Stimulated activated naive CD8-positive, alpha-beta T cell treated with anti-CD3 and anti-CD28 coated beads, Interleukin-15, Interleukin-2, amounts not matched to agents 100 ng/mL and 50 ng/mL, for 24 hours (primary cell): ENCODE measurements around the gene WDR55.
"Not testable (repeated sequence)": the region's sequence is repeated elsewhere in the genome, so short reads cannot be mapped to it uniquely, and the experiment has no call there.

ENCODE experiments used
- H3K27ac Mint-ChIP-seq: one replicate; pipeline ENCODE4 v1.8.0; 2021; ENCODE audit warnings: mild to moderate bottlenecking, mixed read lengths
- H3K27me3 Mint-ChIP-seq: one replicate; pipeline ENCODE4 v1.8.0; 2021; ENCODE audit warnings: mixed read lengths
- H3K36me3 Mint-ChIP-seq: one replicate; pipeline ENCODE4 v1.8.0; 2021; ENCODE audit warnings: low read depth, mixed read lengths
- H3K4me1 Mint-ChIP-seq: one replicate; pipeline ENCODE4 v1.8.0; 2021; ENCODE audit warnings: low read depth, mixed read lengths
- H3K4me3 Mint-ChIP-seq: one replicate; pipeline ENCODE4 v1.8.0; 2021; ENCODE audit warnings: mild to moderate bottlenecking, mixed read lengths
- H3K9me3 Mint-ChIP-seq: one replicate; pipeline ENCODE4 v1.8.0; 2021; ENCODE audit warnings: mixed read lengths

The WDR55 gene

GRCh38 chr5:140673187-140673976, 8.7 kb downstream of the WDR55 start, which contains the start of gene DND1:
Gene DND1 (minus strand): TSS chr5:140673576. CDS start chr5:140673542, 34 bp downstream.
- peaks cover 4% of the 10 kb centered on the region for H3K4me1 Mint-ChIP-seq
- H3K4me3 Mint-ChIP-seq: no peak within 1 kb of the TSS
- peak within 1 kb of the TSS; percentile 31 for H3K27ac Mint-ChIP-seq
- no peaks in the 10 kb centered on the region for H3K9me3 Mint-ChIP-seq
- no peaks in the 10 kb centered on the region for H3K27me3 Mint-ChIP-seq
- H3K36me3 Mint-ChIP-seq: peaks cover 67% of the 10 kb centered on the region

GRCh38 chr5:140674211-140674610, 9.5 kb downstream of the WDR55 start:
- H3K4me3 Mint-ChIP-seq: no peak overlapping the region
- peaks cover 62% of the 10 kb centered on the region for H3K36me3 Mint-ChIP-seq
- H3K9me3 Mint-ChIP-seq: no peaks in the 10 kb centered on the region
- no peaks in the 10 kb centered on the region for H3K27me3 Mint-ChIP-seq
- no peaks in the 10 kb centered on the region for H3K4me1 Mint-ChIP-seq
- no peak overlapping the region for H3K27ac Mint-ChIP-seq

GRCh38 chr5:140674629-140675028, 9.9 kb downstream of the WDR55 start:
- Mint-ChIP-seq H3K4me3 (no peak overlapping the region), H3K27ac (no peak overlapping the region), H3K36me3 (peaks cover 62% of the 10 kb centered on the region), H3K4me1 (no peaks in the 10 kb centered on the region), H3K27me3 (no peaks in the 10 kb centered on the region), H3K9me3 (no peaks in the 10 kb centered on the region)

GRCh38 chr5:140677947-140678346, 13.2 kb downstream of the WDR55 start:
- Mint-ChIP-seq H3K27ac (no peak overlapping the region), H3K36me3 (peaks cover 70% of the 10 kb centered on the region), H3K9me3 (no peaks in the 10 kb centered on the region), H3K4me3 (no peak overlapping the region), H3K27me3 (no peaks in the 10 kb centered on the region), H3K4me1 (no peaks in the 10 kb centered on the region)

DNA sequence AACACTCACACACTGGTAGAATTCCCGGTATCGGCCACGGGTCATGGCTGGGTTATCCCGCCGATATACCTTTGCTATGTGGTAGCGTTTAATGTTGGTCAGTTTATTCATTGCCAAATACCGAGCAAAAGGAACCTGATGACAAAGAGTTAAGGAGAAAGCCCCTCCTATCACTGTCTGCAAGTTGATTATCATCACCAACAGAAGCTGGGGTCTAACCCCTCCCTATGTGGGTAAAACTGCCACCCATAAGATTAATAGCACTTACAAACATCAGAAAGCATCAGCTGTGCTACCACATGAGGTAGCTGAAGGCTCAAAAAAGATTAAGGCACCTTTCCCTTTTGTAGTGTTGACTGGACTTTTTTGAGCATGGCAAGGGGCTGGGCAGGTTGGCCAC, 14.3 kb downstream of the WDR55 start:
- H3K4me3 Mint-ChIP-seq: no peak overlapping the region
- H3K9me3 Mint-ChIP-seq: no peaks in the 10 kb centered on the region
- H3K27me3 Mint-ChIP-seq: no peaks in the 10 kb centered on the region
- H3K36me3 Mint-ChIP-seq: peaks cover 71% of the 10 kb centered on the region
- no peak overlapping the region for H3K27ac Mint-ChIP-seq
- no peaks in the 10 kb centered on the region for H3K4me1 Mint-ChIP-seq

GRCh38 chr5:140690376-140690932, 25.8 kb downstream of the WDR55 start:
- no peaks in the 10 kb centered on the region for H3K9me3 Mint-ChIP-seq
- peaks cover 53% of the 10 kb centered on the region for H3K4me1 Mint-ChIP-seq
- H3K4me3 Mint-ChIP-seq: peak overlapping the region; percentile 97
- H3K36me3 Mint-ChIP-seq: peaks cover 41% of the 10 kb centered on the region
- H3K27ac Mint-ChIP-seq: peak overlapping the region; percentile 93
- H3K27me3 Mint-ChIP-seq: no peaks in the 10 kb centered on the region

- no peaks in the 10 kb centered on the region for H3K27me3 Mint-ChIP-seq
Measured at GRCh38 chr5:140690941-140691924, 26.5 kb downstream of the WDR55 start, which contains the start of the genes HARS1 and HARS2. Gene HARS1 (minus strand): TSS chr5:140691370. CDS start chr5:140691304, 66 bp downstream. Gene HARS2 (plus strand): TSS chr5:140691455. CDS start chr5:140691649, 194 bp downstream.

DNA sequence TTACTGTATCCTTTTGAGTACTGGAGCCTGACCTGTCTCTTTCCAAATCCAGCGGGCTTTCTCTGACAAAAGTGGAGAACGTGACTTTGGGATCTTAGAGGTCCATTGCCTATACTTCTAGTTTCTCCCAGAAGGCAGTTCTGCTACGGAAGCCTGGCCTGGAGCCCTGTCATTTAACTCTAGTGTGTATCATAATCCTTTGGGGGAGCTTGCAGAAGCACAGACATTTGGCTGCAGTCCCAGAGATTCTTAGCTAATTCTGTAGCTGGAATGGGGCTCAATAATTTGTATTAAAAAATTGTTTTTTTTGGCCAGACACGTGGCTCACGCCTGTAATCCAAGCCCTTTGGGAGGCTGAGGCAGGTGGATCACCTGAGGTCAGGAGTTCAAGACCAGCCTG, 29.6 kb downstream of the WDR55 start:
- H3K27ac Mint-ChIP-seq: no peak overlapping the region
- no peaks in the 10 kb centered on the region for H3K9me3 Mint-ChIP-seq
- peaks cover 48% of the 10 kb centered on the region for H3K4me1 Mint-ChIP-seq
- no peak overlapping the region for H3K4me3 Mint-ChIP-seq
- peaks cover 61% of the 10 kb centered on the region for H3K36me3 Mint-ChIP-seq
- no peaks in the 10 kb centered on the region for H3K27me3 Mint-ChIP-seq

More at GRCh38 chr5:140690941-140691924, 26.5 kb downstream of the WDR55 start, which contains the start of the genes HARS1 and HARS2:
- Mint-ChIP-seq H3K4me1 (peaks cover 60% of the 10 kb centered on the region), H3K36me3 (peaks cover 48% of the 10 kb centered on the region), H3K9me3 (no peaks in the 10 kb centered on the region), H3K4me3 (peak within 1 kb of the TSS; percentile 97), H3K27ac (peak within 1 kb of the TSS; percentile 93)

DNA sequence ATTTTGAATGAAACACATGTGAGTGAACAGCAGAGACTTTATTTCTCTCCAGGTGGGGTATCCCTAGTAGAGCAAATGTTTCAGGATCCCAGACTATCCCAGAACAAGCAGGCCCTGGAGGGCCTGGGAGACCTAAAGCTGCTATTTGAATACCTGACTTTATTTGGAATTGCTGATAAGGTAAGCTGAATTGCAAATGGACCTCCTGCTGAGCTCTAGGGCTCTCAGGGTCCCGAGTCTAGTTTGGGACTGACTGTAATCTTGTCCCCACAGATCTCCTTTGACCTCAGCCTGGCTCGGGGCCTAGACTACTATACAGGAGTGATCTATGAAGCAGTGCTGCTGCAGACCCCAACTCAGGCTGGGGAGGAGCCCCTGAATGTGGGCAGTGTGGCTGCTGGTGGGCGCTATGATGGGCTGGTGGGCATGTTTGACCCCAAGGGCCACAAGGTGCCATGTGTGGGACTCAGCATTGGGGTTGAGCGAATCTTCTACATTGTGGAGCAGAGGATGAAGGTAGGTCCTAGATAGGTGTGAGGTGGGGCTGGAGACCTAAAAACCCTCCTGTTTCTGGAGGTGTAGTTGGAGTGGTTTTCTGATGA, 32.3 kb downstream of the WDR55 start:
- no peaks in the 10 kb centered on the region for H3K9me3 Mint-ChIP-seq
- peaks cover 79% of the 10 kb centered on the region for H3K36me3 Mint-ChIP-seq

GRCh38 chr5:140700177-140701144, 35.8 kb downstream of the WDR55 start, which contains the start of gene ZMAT2:
Gene ZMAT2 (plus strand): TSS chr5:140700447. CDS start chr5:140700461, 14 bp downstream.
- H3K27me3 Mint-ChIP-seq: no peaks in the 10 kb centered on the region
- no peaks in the 10 kb centered on the region for H3K9me3 Mint-ChIP-seq
- peaks cover 35% of the 10 kb centered on the region for H3K4me1 Mint-ChIP-seq
- peak within 1 kb of the TSS; percentile 95 for H3K4me3 Mint-ChIP-seq
- H3K36me3 Mint-ChIP-seq: peaks cover 83% of the 10 kb centered on the region
- H3K27ac Mint-ChIP-seq: peak within 1 kb of the TSS; percentile 93

More for the DNA sequence above, 32.3 kb downstream of the WDR55 start:
- H3K27me3 Mint-ChIP-seq: no peaks in the 10 kb centered on the region
- peaks cover 49% of the 10 kb centered on the region for H3K4me1 Mint-ChIP-seq
- no peak overlapping the region for H3K27ac Mint-ChIP-seq
- no peak overlapping the region for H3K4me3 Mint-ChIP-seq

GRCh38 chr5:140707812-140708211, 43.1 kb downstream of the WDR55 start:
- no peak overlapping the region for H3K27ac Mint-ChIP-seq
- H3K4me1 Mint-ChIP-seq: peaks cover 22% of the 10 kb centered on the region
- H3K27me3 Mint-ChIP-seq: no peaks in the 10 kb centered on the region
- H3K36me3 Mint-ChIP-seq: peaks cover 42% of the 10 kb centered on the region
- no peak overlapping the region for H3K4me3 Mint-ChIP-seq
- no peaks in the 10 kb centered on the region for H3K9me3 Mint-ChIP-seq

- Mint-ChIP-seq H3K4me1 (peaks cover 25% of the 10 kb centered on the region), H3K36me3 (peaks cover 37% of the 10 kb centered on the region)
- H3K27ac Mint-ChIP-seq, H3K27me3 Mint-ChIP-seq, H3K9me3 Mint-ChIP-seq, H3K4me3 Mint-ChIP-seq: not testable (repeated sequence)
Measured at GRCh38 chr5:140708787-140709186, 44.1 kb downstream of the WDR55 start.

GRCh38 chr5:140710899-140711552, 46.3 kb downstream of the WDR55 start:
- H3K4me1 Mint-ChIP-seq: peaks cover 25% of the 10 kb centered on the region
- no peaks in the 10 kb centered on the region for H3K27me3 Mint-ChIP-seq
- peak overlapping the region; percentile 86 for H3K4me3 Mint-ChIP-seq
- peak overlapping the region; percentile 83 for H3K27ac Mint-ChIP-seq
- H3K36me3 Mint-ChIP-seq: peaks cover 18% of the 10 kb centered on the region
- H3K9me3 Mint-ChIP-seq: no peaks in the 10 kb centered on the region
